IMR-90 (cell line): Measurements from ENCODE around the gene ASPG. TPM values are rescaled to one million over a fixed set of nuclear protein-coding genes. Genes with fewer than 3 reads are reported as not detected.

Experiments
- ATAC-seq: fragments of 200-7000 bp; cut with Tn5 transposase; 2 replicates; pipeline ENCODE4 v1.9.1; 2020; ENCODE audit warnings: low read depth, mild to moderate bottlenecking, moderate library complexity
- Bru-seq: library from RNA; stranded (reverse); fragments of 400-500 nt; gene quantifications from one replicate; lab custom pipeline; 2021; lab: Mats Ljungman, UMichigan
- BruChase-seq, 2 experiments: library from RNA; stranded (reverse); fragments of 400-500 nt; gene quantifications; one replicate each; lab custom pipeline; 2021; lab: Mats Ljungman, UMichigan
- BruUV-seq: library from RNA; stranded (reverse); fragments of 400-500 nt; replicated peaks from 2 replicates; lab custom pipeline; 2021; lab: Mats Ljungman, UMichigan
- CTCF ChIA-PET: fragments of 300-600 bp; formaldehyde crosslinking; extraction: SDS; loops from one replicate; lab custom pipeline; 2021; ENCODE audit warnings: antibody characterized with exemption; lab: Yijun Ruan, JAX
- POLR2A ChIA-PET: fragments of 300-600 bp; sonication (Branson Sonifier 250); formaldehyde crosslinking; loops from one replicate; lab custom pipeline; 2022; ENCODE audit warnings: antibody characterized with exemption; ENCODE audit not compliant: unreplicated experiment; lab: Charles Lee
- DNase-seq: peaks from one replicate; pipeline ENCODE4 v3.0.0; 2013
- H2AFZ ChIP-seq: replicated peaks from 2 replicates; pipeline ENCODE3; 2013; ENCODE audit warnings: low read length, mild to moderate bottlenecking; ENCODE audit not compliant: poor library complexity
- H2AK5ac ChIP-seq: 2 replicates; pipeline ENCODE4 v1.6.1; 2013; ENCODE audit warnings: low read depth, low read length, inconsistent platforms
- H2AK9ac ChIP-seq: replicated peaks from 2 replicates; pipeline ENCODE3; 2013; ENCODE audit warnings: mild to moderate bottlenecking, low read depth, low read length, moderate library complexity; ENCODE audit not compliant: poor library complexity
- H2BK120ac ChIP-seq: 2 replicates; pipeline ENCODE4 v1.6.1; 2013; ENCODE audit warnings: low read depth, low read length, inconsistent platforms
- H2BK15ac ChIP-seq: 3 replicates; pipeline ENCODE4 v1.6.1; 2013; ENCODE audit warnings: low read depth, low read length, inconsistent platforms
- H2BK20ac ChIP-seq: 2 replicates; pipeline ENCODE4 v1.6.1; 2013; ENCODE audit warnings: low read depth, mild to moderate bottlenecking, inconsistent platforms, low read length, moderate library complexity
- H2BK5ac ChIP-seq: 2 replicates; pipeline ENCODE4 v1.6.1; 2013; ENCODE audit warnings: mild to moderate bottlenecking, low read depth, low read length, inconsistent platforms; ENCODE audit not compliant: poor library complexity, severe bottlenecking
- H3K14ac ChIP-seq: replicated peaks from 2 replicates; pipeline ENCODE4 v1.6.1; 2013; ENCODE audit warnings: low read depth, low read length, inconsistent platforms
- H3K18ac ChIP-seq: 2 replicates; pipeline ENCODE4 v1.6.1; 2013; ENCODE audit warnings: low read depth, low read length, control low read depth
- H3K23ac ChIP-seq: 2 replicates; pipeline ENCODE4 v1.6.1; 2013; ENCODE audit warnings: low read depth, low read length, inconsistent platforms
- H3K27ac ChIP-seq: 2 replicates; pipeline ENCODE4 v1.5.1; 2013; ENCODE audit warnings: mild to moderate bottlenecking, control low read depth, low read length; ENCODE audit not compliant: insufficient read depth
- H3K27me3 ChIP-seq: 2 replicates; pipeline ENCODE4 v1.6.1; 2013; ENCODE audit warnings: low read length; ENCODE audit not compliant: control insufficient read depth, insufficient read depth
- H3K36me3 ChIP-seq: 2 replicates; pipeline ENCODE4 v1.6.1; 2013; ENCODE audit warnings: low read length, mixed read lengths; ENCODE audit not compliant: control insufficient read depth, insufficient read depth
- H3K4ac ChIP-seq: 2 replicates; pipeline ENCODE4 v1.6.1; 2013; ENCODE audit warnings: low read depth, low read length, inconsistent platforms
- H3K4me1 ChIP-seq: 2 replicates; pipeline ENCODE4 v1.6.1; 2013; ENCODE audit warnings: low read length, mixed read lengths; ENCODE audit not compliant: control insufficient read depth, insufficient read depth
- H3K4me2 ChIP-seq: 2 replicates; pipeline ENCODE4 v1.6.1; 2013; ENCODE audit warnings: low read depth, mild to moderate bottlenecking, control low read depth, low read length, moderate library complexity
- H3K4me3 ChIP-seq: 2 replicates; pipeline ENCODE4 v1.5.1; 2013; ENCODE audit warnings: low read depth, mild to moderate bottlenecking, control low read depth, low read length, moderate library complexity; ENCODE audit not compliant: insufficient read depth
- H3K56ac ChIP-seq: 2 replicates; pipeline ENCODE4 v1.6.1; 2013; ENCODE audit warnings: low read length, inconsistent platforms; ENCODE audit not compliant: insufficient read depth; ENCODE audit errors: extremely low read depth
- H3K79me1 ChIP-seq, 2 experiments: 2 replicates each; pipeline ENCODE4 v1.6.1; 2013; ENCODE audit warnings: low read length in 2 of 2, inconsistent platforms in 1 of 2, low read depth in 1 of 2
- H3K9ac ChIP-seq: 2 replicates; pipeline ENCODE4 v1.6.1; 2013; ENCODE audit warnings: low read depth, low read length, control low read depth
- H3K9me1 ChIP-seq: 2 replicates; pipeline ENCODE4 v1.6.1; 2013; ENCODE audit warnings: low read length, inconsistent platforms; ENCODE audit not compliant: insufficient read depth
- H3K9me3 ChIP-seq: 2 replicates; pipeline ENCODE4 v1.6.1; 2013; ENCODE audit warnings: low read length; ENCODE audit not compliant: control insufficient read depth, insufficient read depth
- H4K20me1 ChIP-seq: 2 replicates; pipeline ENCODE4 v1.6.1; 2013; ENCODE audit warnings: low read length, inconsistent platforms; ENCODE audit not compliant: insufficient read depth
- H4K5ac ChIP-seq: 2 replicates; pipeline ENCODE4 v1.6.1; 2013; ENCODE audit warnings: mild to moderate bottlenecking, low read depth, low read length, control low read depth
- H4K8ac ChIP-seq, 2 experiments: 2 replicates each; pipeline ENCODE4 v1.6.1; 2013; ENCODE audit warnings: low read depth in 2 of 2, low read length in 2 of 2, control low read depth in 1 of 2, inconsistent platforms in 1 of 2
- H4K91ac ChIP-seq: 2 replicates; pipeline ENCODE4 v1.6.1; 2013; ENCODE audit warnings: low read depth, low read length, inconsistent platforms; ENCODE audit not compliant: insufficient read depth
- MXI1 ChIP-seq: IDR thresholded peaks from 2 replicates; pipeline ENCODE4 v1.6.1; 2012; ENCODE audit warnings: low read depth, mild to moderate bottlenecking, low read length, moderate library complexity, borderline replicate concordance
- NFE2L2 ChIP-seq: fragments of 150-350 bp; IDR thresholded peaks from 2 replicates; pipeline ENCODE4 v1.6.1; 2016; ENCODE audit warnings: low read depth, mild to moderate bottlenecking, low read length
- POLR2A ChIP-seq: IDR thresholded peaks from 2 replicates; pipeline ENCODE4 v1.6.1; 2012; ENCODE audit warnings: mild to moderate bottlenecking, low read depth, low read length
- WGBS, 2 experiments: methylation state at CpG; one replicate each; pipeline versions ENCODE4 v1.1.5 to v1.1.7; 2013; ENCODE audit warnings: missing lambda C conversion rate in 2 of 2; ENCODE audit not compliant: insufficient read length in 1 of 2; ENCODE audit errors: extremely low coverage in 2 of 2; 5-methylcytosine and 5-hydroxymethylcytosine counted together
- dilution Hi-C: fragments of 300-500 bp; cut with HindIII; formaldehyde crosslinking; loops from one replicate; pipeline ENCODE4 v1.14.3; 2018; ENCODE audit warnings: low sequenced_read_pairs; ENCODE audit not compliant: unreplicated experiment
- in situ Hi-C: fragments of 300-500 bp; cut with MboI; formaldehyde crosslinking; loops from 3 replicates; pipeline ENCODE4 v1.14.3; 2019; ENCODE audit warnings: low sequenced_read_pairs, inconsistent platforms, mixed read lengths
- intact Hi-C: fragments of 100-400 bp; cut with micrococcal nuclease; formaldehyde crosslinking; loops from 2 replicates; pipeline ENCODE4 v1.10.0; 2022
- long read RNA-seq: library from polyadenylated mRNA; unstranded; transcript quantifications from one replicate; pipeline ENCODE4 v2.0.0, GENCODE V29; 2021; ENCODE audit not compliant: unreplicated experiment
- polyA plus RNA-seq, 3 experiments: library from polyadenylated mRNA; depleted of rRNA; stranded (reverse); fragments of >200 nt; gene quantifications; 2 replicates each; pipeline ENCODE4 v1.2.3, GENCODE V29; 2012; ENCODE audit warnings: low replicate concordance in 1 of 3
- total RNA-seq: library from RNA; depleted of rRNA; stranded (reverse); fragments of >200 nt; gene quantifications from 2 replicates; pipeline ENCODE4 v1.2.3, GENCODE V29; 2012; rRNA removed

ASPG gene
- total RNA-seq = not detected in 2 replicates
- not detected in 2 replicates for polyA plus RNA-seq (2012; rRNA removed)
- polyA plus RNA-seq (2012; cell fraction: cytosol; rRNA removed) = not detected in 2 replicates
- not detected in 2 replicates for polyA plus RNA-seq (2012; cell fraction: nucleus; rRNA removed; ENCODE audit: low replicate concordance)
- Bru-seq, nascent RNA = not detected
- BruChase-seq, experiment 1, labeled RNA remaining after a 6-hour chase = not detected
- not detected for BruChase-seq, experiment 2, labeled RNA remaining after a 2-hour chase
- long read RNA-seq = 0 reads

DNA sequence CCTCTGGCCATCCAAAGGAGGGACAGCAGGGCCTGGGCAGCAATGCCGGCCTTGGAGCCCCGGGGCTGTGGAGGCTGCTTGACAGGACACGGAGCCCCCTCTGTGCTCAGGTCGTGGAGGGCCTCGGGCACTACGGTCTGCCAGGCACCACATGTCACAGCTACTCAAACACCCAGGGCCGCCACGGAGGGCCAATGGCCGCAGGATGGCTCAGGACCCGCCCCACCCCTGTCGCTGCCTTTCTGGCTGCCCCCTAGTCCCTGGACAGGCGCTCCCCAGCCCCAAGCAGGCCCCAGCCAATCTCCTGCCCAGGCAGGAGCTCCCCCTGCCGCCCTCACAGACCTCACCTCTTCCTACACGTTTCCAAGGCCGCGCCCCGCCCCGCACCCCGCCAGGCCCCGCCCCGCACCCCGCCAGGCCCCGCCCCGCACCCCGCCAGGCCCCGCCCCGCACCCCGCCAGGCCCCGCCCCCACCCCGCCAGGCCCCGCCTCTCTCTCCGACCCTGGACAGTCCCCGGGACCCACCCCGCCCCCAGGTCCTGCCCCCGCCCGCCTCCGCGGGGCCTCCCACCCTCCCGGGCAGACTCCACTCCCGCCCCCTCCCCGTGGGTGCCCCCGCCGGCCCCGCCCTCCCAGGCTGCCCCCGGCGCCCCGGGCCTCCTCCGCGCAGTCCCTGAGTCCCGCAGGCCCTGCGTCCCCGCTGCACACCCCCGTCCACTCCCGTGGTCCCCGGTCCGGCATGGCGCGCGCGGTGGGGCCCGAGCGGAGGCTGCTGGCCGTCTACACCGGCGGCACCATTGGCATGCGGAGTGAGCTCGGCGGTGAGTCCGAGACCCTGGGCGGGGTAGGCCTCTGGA, at the start of gene ASPG:
ASPG (plus strand) TSS at position 669 of the 857 bp plus-strand sequence; CDS start at position 740, 71 bp downstream.
- Histone ChIP-seq H3K4me1 (no peaks in the 10 kb centered on the region), H4K8ac (no peak within 1 kb of the TSS), H3K27me3 (peaks cover 4% of the 10 kb centered on the region), H3K4ac (no peak within 1 kb of the TSS), H3K4me2 (no peak within 1 kb of the TSS), H3K9me1 (no peaks in the 10 kb centered on the region), H2AK5ac (no peak within 1 kb of the TSS), H3K9ac (no peak within 1 kb of the TSS), H3K14ac (no peak within 1 kb of the TSS), H3K79me1 (no peaks in the 10 kb centered on the region), H3K56ac (no peak within 1 kb of the TSS), H4K91ac (no peak within 1 kb of the TSS), H4K5ac (no peak within 1 kb of the TSS), H3K9me3 (no peaks in the 10 kb centered on the region), H3K23ac (no peak within 1 kb of the TSS), H3K27ac (no peak within 1 kb of the TSS), H2BK20ac (no peak within 1 kb of the TSS), H2AFZ (peak within 1 kb of the TSS; percentile 63), H3K36me3 (no peaks in the 10 kb centered on the region), H3K18ac (no peak within 1 kb of the TSS), H2AK9ac (no peak within 1 kb of the TSS), H2BK120ac (no peak within 1 kb of the TSS), H3K4me3 (no peak within 1 kb of the TSS), H2BK15ac (no peak within 1 kb of the TSS), H4K20me1 (no peaks in the 10 kb centered on the region), H2BK5ac (no peak within 1 kb of the TSS)
- TF ChIP-seq POLR2A (no peak), MXI1 (no peak), NFE2L2 (no peak)
- in situ Hi-C loops = loop anchor here (25.0 kb wide), 2 partner anchors 477 to 552 kb away; no protein-coding TSS in a partner anchor
- BruUV-seq = no TSS peak
- 6% methylated on average over 7 of the region's 70 CpGs; no CpG with 5 or more reads in 1 of the 2 experiments for WGBS, 2 experiments
- intact Hi-C loops = no loop called here
- ATAC-seq = no peak
- no peak for DNase-seq
- ChIA-PET POLR2A (no interaction called here), CTCF (no interaction called here)
- dilution Hi-C loops = no loop called here
